ENCODE results near the gene MCTP1. TPM values are rescaled to one million over a fixed set of nuclear protein-coding genes. Genes with fewer than 3 reads are reported as not detected.

MCTP1 gene
- total RNA-seq, 1 experiment from 2014 or later = 5.6 TPM

- Mint-ChIP-seq H3K4me3 (peak overlapping the region; percentile 73), H3K27me3 (ENCODE audit: low read depth) (peaks cover 24% of the 10 kb centered on the region), H3K36me3 (no peaks in the 10 kb centered on the region), H3K4me1 (peaks cover 56% of the 10 kb centered on the region), H3K27ac (no peak overlapping the region), H3K9me3 (no peaks in the 10 kb centered on the region)
- ATAC-seq = no peak
- TF ChIP-seq, protein P1, sequence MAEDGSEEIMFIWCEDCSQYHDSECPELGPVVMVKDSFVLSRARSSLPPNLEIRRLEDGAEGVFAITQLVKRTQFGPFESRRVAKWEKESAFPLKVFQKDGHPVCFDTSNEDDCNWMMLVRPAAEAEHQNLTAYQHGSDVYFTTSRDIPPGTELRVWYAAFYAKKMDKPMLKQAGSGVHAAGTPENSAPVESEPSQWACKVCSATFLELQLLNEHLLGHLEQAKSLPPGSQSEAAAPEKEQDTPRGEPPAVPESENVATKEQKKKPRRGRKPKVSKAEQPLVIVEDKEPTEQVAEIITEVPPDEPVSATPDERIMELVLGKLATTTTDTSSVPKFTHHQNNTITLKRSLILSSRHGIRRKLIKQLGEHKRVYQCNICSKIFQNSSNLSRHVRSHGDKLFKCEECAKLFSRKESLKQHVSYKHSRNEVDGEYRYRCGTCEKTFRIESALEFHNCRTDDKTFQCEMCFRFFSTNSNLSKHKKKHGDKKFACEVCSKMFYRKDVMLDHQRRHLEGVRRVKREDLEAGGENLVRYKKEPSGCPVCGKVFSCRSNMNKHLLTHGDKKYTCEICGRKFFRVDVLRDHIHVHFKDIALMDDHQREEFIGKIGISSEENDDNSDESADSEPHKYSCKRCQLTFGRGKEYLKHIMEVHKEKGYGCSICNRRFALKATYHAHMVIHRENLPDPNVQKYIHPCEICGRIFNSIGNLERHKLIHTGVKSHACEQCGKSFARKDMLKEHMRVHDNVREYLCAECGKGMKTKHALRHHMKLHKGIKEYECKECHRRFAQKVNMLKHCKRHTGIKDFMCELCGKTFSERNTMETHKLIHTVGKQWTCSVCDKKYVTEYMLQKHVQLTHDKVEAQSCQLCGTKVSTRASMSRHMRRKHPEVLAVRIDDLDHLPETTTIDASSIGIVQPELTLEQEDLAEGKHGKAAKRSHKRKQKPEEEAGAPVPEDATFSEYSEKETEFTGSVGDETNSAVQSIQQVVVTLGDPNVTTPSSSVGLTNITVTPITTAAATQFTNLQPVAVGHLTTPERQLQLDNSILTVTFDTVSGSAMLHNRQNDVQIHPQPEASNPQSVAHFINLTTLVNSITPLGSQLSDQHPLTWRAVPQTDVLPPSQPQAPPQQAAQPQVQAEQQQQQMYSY (CRISPR knock-in tag; IDR thresholded peaks at IDR 0.05) = peak; percentile 69
- TF ChIP-seq, protein P2, sequence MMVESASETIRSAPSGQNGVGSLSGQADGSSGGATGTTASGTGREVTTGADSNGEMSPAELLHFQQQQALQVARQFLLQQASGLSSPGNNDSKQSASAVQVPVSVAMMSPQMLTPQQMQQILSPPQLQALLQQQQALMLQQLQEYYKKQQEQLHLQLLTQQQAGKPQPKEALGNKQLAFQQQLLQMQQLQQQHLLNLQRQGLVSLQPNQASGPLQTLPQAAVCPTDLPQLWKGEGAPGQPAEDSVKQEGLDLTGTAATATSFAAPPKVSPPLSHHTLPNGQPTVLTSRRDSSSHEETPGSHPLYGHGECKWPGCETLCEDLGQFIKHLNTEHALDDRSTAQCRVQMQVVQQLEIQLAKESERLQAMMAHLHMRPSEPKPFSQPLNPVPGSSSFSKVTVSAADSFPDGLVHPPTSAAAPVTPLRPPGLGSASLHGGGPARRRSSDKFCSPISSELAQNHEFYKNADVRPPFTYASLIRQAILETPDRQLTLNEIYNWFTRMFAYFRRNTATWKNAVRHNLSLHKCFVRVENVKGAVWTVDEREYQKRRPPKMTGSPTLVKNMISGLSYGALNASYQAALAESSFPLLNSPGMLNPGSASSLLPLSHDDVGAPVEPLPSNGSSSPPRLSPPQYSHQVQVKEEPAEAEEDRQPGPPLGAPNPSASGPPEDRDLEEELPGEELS (CRISPR knock-in tag; IDR thresholded peaks at IDR 0.05) = no peak
- 0 out of 2 replicates have a peak, but pooled peaks have one; percentile 18 for TF ChIP-seq USF2 (CRISPR knock-in tag; IDR thresholded peaks at IDR 0.05)
- CTCF ChIA-PET = interaction anchor here (3.4 kb wide), 1 partner anchor 314 kb away, joined by 24 read pairs; no protein-coding TSS in a partner anchor
- POLR2A ChIA-PET = interaction anchor here (1.1 kb wide), 1 partner anchor 364 kb away, joined by 3 read pairs; the partner anchor contains the start of gene RFESD
- DNase-seq (ENCODE audit: low spot score) = no peak
These were observed 1.8 kb downstream of the MCTP1 start for GRCh38 chr5:95283022-95283615.

DNA sequence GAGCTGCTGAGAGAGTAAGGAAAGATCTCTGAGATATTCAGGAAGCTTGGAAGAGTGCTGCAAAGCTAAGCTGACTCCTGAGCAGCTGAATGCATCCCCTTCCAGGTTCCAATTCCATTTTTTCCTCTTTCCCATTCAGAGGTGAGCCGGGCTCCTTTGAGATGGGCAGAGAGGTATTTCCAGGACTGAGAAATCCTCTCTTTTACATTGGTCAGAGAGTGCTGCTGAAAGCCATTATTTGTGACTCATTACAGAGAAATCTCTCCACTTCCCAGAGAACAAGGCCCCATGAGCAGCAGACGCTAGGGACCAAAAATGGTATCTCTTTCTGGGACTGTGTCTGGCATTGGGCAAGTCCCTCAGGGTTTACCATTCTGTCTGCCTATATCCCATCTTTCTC is 3.7 kb downstream of the MCTP1 start:
- CTCF ChIA-PET = interaction anchor here (1.4 kb wide), 1 partner anchor 313 kb away, joined by 8 read pairs; no protein-coding TSS in a partner anchor
- TF ChIP-seq, protein P1 (CRISPR knock-in tag; IDR thresholded peaks at IDR 0.05) = peak; percentile 98
- TF ChIP-seq FOXJ3 (CRISPR knock-in tag; IDR thresholded peaks at IDR 0.05; ENCODE audit: borderline replicate concordance) = no peak
- TF ChIP-seq SP1 (CRISPR knock-in tag; conservative IDR thresholded peaks at IDR 0.05) = 0 out of 2 replicates have a peak, but pooled peaks have one; percentile 19
- peak overlapping the region; percentile 37; the same call in 1 of the 2 replicates for H3K4me3 Mint-ChIP-seq

DNA sequence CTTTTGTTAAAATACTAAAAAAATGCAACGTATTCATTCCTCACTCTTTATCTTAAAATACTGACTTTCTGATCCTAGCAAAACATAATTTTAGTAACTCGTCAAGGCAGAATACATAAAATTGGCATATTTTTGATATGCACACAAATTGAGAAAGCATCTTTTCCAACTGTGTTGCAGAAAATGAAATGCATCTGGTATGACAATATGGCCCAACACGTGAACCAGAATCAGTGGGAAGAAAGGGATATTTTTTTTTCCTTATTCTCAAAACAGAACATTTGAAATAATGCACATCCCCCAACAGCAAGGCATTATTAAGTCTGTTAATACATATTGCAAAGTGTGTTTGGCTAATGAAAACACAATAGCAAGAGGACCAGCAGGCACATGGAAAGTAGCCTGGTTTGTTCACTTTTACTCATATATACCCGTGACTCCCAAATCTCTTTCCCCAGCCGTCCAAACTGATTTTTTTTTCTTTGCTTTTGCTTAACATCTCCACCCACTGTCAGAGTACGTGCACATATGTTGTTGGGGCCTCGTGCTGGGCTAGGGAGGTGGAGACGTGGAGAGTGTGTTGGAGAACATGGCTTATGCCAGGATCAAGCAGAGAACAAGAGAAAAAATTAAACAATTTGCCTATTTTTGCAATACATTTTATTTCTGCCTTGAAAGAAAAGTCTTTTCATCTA is 4.3 kb downstream of the MCTP1 start:
- CTCF ChIA-PET = interaction anchor here (1.4 kb wide), 1 partner anchor 312 kb away, joined by 8 read pairs; no protein-coding TSS in a partner anchor
- H3K36me3 Mint-ChIP-seq = no peaks in the 10 kb centered on the region
- H3K27me3 Mint-ChIP-seq (ENCODE audit: low read depth) = peaks cover 9% of the 10 kb centered on the region
- peak overlapping the region; percentile 84; the same call in 1 of the 2 replicates for H3K27ac Mint-ChIP-seq
- no peak for ATAC-seq
- no peak overlapping the region for H3K4me3 Mint-ChIP-seq
- no peak for DNase-seq (ENCODE audit: low spot score)
- POLR2A ChIA-PET = no interaction called here
- H3K4me1 Mint-ChIP-seq = peaks cover 42% of the 10 kb centered on the region
- 0 out of 2 replicates have a peak, but pooled peaks cover 4% of the 10 kb centered on the region for H3K9me3 Mint-ChIP-seq
- TF ChIP-seq, protein P3, sequence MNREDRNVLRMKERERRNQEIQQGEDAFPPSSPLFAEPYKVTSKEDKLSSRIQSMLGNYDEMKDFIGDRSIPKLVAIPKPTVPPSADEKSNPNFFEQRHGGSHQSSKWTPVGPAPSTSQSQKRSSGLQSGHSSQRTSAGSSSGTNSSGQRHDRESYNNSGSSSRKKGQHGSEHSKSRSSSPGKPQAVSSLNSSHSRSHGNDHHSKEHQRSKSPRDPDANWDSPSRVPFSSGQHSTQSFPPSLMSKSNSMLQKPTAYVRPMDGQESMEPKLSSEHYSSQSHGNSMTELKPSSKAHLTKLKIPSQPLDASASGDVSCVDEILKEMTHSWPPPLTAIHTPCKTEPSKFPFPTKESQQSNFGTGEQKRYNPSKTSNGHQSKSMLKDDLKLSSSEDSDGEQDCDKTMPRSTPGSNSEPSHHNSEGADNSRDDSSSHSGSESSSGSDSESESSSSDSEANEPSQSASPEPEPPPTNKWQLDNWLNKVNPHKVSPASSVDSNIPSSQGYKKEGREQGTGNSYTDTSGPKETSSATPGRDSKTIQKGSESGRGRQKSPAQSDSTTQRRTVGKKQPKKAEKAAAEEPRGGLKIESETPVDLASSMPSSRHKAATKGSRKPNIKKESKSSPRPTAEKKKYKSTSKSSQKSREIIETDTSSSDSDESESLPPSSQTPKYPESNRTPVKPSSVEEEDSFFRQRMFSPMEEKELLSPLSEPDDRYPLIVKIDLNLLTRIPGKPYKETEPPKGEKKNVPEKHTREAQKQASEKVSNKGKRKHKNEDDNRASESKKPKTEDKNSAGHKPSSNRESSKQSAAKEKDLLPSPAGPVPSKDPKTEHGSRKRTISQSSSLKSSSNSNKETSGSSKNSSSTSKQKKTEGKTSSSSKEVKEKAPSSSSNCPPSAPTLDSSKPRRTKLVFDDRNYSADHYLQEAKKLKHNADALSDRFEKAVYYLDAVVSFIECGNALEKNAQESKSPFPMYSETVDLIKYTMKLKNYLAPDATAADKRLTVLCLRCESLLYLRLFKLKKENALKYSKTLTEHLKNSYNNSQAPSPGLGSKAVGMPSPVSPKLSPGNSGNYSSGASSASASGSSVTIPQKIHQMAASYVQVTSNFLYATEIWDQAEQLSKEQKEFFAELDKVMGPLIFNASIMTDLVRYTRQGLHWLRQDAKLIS (CRISPR knock-in tag; IDR thresholded peaks at IDR 0.05; ENCODE audit: borderline replicate concordance) = no peak
- TF ChIP-seq ZNF671 (CRISPR knock-in tag; IDR thresholded peaks at IDR 0.05) = no peak
- no peak for TF ChIP-seq SP1 (CRISPR knock-in tag; conservative IDR thresholded peaks at IDR 0.05)
- TF ChIP-seq ZNF425 (CRISPR knock-in tag; conservative IDR thresholded peaks at IDR 0.05) = no peak
- no peak for TF ChIP-seq HMGA2 (CRISPR knock-in tag; IDR thresholded peaks at IDR 0.05)
- no peak for TF ChIP-seq ZNF396 (CRISPR knock-in tag; IDR thresholded peaks at IDR 0.05; ENCODE audit: borderline replicate concordance)

More for the DNA sequence above, 3.7 kb downstream of the MCTP1 start:
- Mint-ChIP-seq H3K9me3 (0 out of 2 replicates have a peak, but pooled peaks cover 4% of the 10 kb centered on the region), H3K36me3 (no peaks in the 10 kb centered on the region), H3K27me3 (ENCODE audit: low read depth) (peaks cover 16% of the 10 kb centered on the region), H3K27ac (peak overlapping the region; percentile 84), H3K4me1 (peaks cover 47% of the 10 kb centered on the region)
- POLR2A ChIA-PET = no interaction called here
- peak; percentile 21 for DNase-seq (ENCODE audit: low spot score)
- ATAC-seq = peak; percentile 68

All from WTC11 (cell line).